Hepatocyte (in vitro differentiated cells): Measurements from ENCODE around the gene ACOX3. TPM values are rescaled to one million over a fixed set of nuclear protein-coding genes. Genes with fewer than 3 reads are reported as not detected.
"Not testable (repeated sequence)": the region's sequence is repeated elsewhere in the genome, so short reads cannot be mapped to it uniquely, and the experiment has no call there.

ENCODE experiments used
- DNase-seq: peaks from one replicate; pipeline ENCODE4 v3.0.0-alpha.2; 2016; ENCODE audit warnings: low spot score
- H2AFZ ChIP-seq: fragments of 200-600 bp; sonication (generic); 2 replicates; pipeline ENCODE4 v1.6.0; 2016; ENCODE audit warnings: antibody characterized with exemption, mild to moderate bottlenecking
- H3K27ac ChIP-seq: fragments of 200-600 bp; sonication (generic); 2 replicates; pipeline ENCODE4 v1.5.1; 2016; ENCODE audit warnings: mild to moderate bottlenecking
- H3K27me3 ChIP-seq: fragments of 200-600 bp; sonication (generic); 2 replicates; pipeline ENCODE4 v1.6.1; 2016
- H3K36me3 ChIP-seq: fragments of 200-600 bp; sonication (generic); replicated peaks from 2 replicates; pipeline ENCODE4 v1.5.1; 2016; ENCODE audit warnings: low read depth; ENCODE audit not compliant: insufficient read depth
- H3K4me1 ChIP-seq: fragments of 200-600 bp; sonication (generic); 2 replicates; pipeline ENCODE4 v1.5.1; 2016; ENCODE audit warnings: mild to moderate bottlenecking, moderate library complexity; ENCODE audit not compliant: insufficient read depth
- H3K4me2 ChIP-seq: fragments of 200-600 bp; sonication (generic); 2 replicates; pipeline ENCODE4 v1.6.0; 2016
- H3K4me3 ChIP-seq: fragments of 200-600 bp; sonication (generic); 2 replicates; pipeline ENCODE4 v1.5.1; 2016; ENCODE audit warnings: mild to moderate bottlenecking
- H3K79me2 ChIP-seq: fragments of 200-600 bp; sonication (generic); 2 replicates; pipeline ENCODE4 v1.6.0; 2017; ENCODE audit warnings: mild to moderate bottlenecking
- H3K9me2 ChIP-seq: fragments of 200-600 bp; sonication (generic); replicated peaks from 2 replicates; pipeline ENCODE4 v1.6.0; 2017; ENCODE audit warnings: mild to moderate bottlenecking; ENCODE audit not compliant: insufficient read depth
- H3K9me3 ChIP-seq: fragments of 200-600 bp; sonication (generic); 2 replicates; pipeline ENCODE4 v1.5.1; 2016; ENCODE audit warnings: low read depth, mild to moderate bottlenecking
- H4K20me1 ChIP-seq: fragments of 200-600 bp; sonication (generic); 2 replicates; pipeline ENCODE4 v1.6.0; 2016; ENCODE audit warnings: mild to moderate bottlenecking; ENCODE audit not compliant: insufficient read depth, poor library complexity, severe bottlenecking
- EZH2 ChIP-seq: fragments of 200-600 bp; sonication (generic); IDR thresholded peaks from 2 replicates; pipeline ENCODE4 v1.6.1; 2016; ENCODE audit warnings: antibody characterized with exemption, mild to moderate bottlenecking, borderline replicate concordance
- EZH2phosphoT487 ChIP-seq: fragments of 200-600 bp; sonication (generic); IDR thresholded peaks from one replicate; pipeline ENCODE4 v1.6.1; 2018; ENCODE audit warnings: antibody characterized with exemption, mild to moderate bottlenecking, low read depth, moderate library complexity; ENCODE audit not compliant: unreplicated experiment, severe bottlenecking
- WGBS: methylation state at CpG from one replicate; pipeline ENCODE4 v1.1.6; 2016; ENCODE audit warnings: low lambda C conversion rate; ENCODE audit errors: missing lambda C conversion rate; 5-methylcytosine and 5-hydroxymethylcytosine counted together
- polyA plus RNA-seq: library from polyadenylated mRNA; unstranded; fragments of >200 nt; fragmentation: Nextera tagmentation; extraction: Ambion mirVana; gene quantifications from 2 replicates; pipeline ENCODE4 v1.2.1, GENCODE V29; 2016
- total RNA-seq: library from RNA; depleted of rRNA; stranded (reverse); fragments of >200 nt; gene quantifications from 2 replicates; pipeline ENCODE4 v1.2.3, GENCODE V29; 2014
- TF ChIP-seq, protein P1 (sequence below): fragments of 200-600 bp; sonication (generic); IDR thresholded peaks from 2 replicates; pipeline ENCODE4 v1.5.1; 2016; ENCODE audit warnings: antibody characterized with exemption, mild to moderate bottlenecking; ENCODE audit not compliant: poor library complexity

Gene ACOX3
- total and polyA plus RNA-seq, 2 experiments from 2014 or later = 17.6 to 22.5 TPM

- H3K4me3 ChIP-seq = no peak overlapping the region
- H3K9me2 ChIP-seq = no peaks in the 10 kb centered on the region
- no peaks in the 10 kb centered on the region for H4K20me1 ChIP-seq
- H3K4me2 ChIP-seq = no peak overlapping the region
- H3K4me1 ChIP-seq = no peaks in the 10 kb centered on the region
- no peak overlapping the region for H3K27ac ChIP-seq
- TF ChIP-seq EZH2 = no peak
- TF ChIP-seq, protein P1, sequence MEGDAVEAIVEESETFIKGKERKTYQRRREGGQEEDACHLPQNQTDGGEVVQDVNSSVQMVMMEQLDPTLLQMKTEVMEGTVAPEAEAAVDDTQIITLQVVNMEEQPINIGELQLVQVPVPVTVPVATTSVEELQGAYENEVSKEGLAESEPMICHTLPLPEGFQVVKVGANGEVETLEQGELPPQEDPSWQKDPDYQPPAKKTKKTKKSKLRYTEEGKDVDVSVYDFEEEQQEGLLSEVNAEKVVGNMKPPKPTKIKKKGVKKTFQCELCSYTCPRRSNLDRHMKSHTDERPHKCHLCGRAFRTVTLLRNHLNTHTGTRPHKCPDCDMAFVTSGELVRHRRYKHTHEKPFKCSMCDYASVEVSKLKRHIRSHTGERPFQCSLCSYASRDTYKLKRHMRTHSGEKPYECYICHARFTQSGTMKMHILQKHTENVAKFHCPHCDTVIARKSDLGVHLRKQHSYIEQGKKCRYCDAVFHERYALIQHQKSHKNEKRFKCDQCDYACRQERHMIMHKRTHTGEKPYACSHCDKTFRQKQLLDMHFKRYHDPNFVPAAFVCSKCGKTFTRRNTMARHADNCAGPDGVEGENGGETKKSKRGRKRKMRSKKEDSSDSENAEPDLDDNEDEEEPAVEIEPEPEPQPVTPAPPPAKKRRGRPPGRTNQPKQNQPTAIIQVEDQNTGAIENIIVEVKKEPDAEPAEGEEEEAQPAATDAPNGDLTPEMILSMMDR = no peak
- TF ChIP-seq EZH2phosphoT487 = no peak
- 97% methylated on average over 14 of the region's 14 CpGs for WGBS
- no peak overlapping the region for H2AFZ ChIP-seq
- no peaks in the 10 kb centered on the region for H3K36me3 ChIP-seq
- H3K9me3 ChIP-seq = no peaks in the 10 kb centered on the region
- no peak for DNase-seq
- no peaks in the 10 kb centered on the region for H3K79me2 ChIP-seq
- no peaks in the 10 kb centered on the region for H3K27me3 ChIP-seq
These were observed 33.2 kb downstream of the ACOX3 start for GRCh38 chr4:8407316-8407715.

GRCh38 chr4:8406887-8407286 lies 33.6 kb downstream of the ACOX3 start:
- TF ChIP-seq, protein P1 = peak; percentile 35
- WGBS = 89% methylated on average over 7 of the region's 7 CpGs
- H3K36me3 ChIP-seq = not testable (repeated sequence)

DNA sequence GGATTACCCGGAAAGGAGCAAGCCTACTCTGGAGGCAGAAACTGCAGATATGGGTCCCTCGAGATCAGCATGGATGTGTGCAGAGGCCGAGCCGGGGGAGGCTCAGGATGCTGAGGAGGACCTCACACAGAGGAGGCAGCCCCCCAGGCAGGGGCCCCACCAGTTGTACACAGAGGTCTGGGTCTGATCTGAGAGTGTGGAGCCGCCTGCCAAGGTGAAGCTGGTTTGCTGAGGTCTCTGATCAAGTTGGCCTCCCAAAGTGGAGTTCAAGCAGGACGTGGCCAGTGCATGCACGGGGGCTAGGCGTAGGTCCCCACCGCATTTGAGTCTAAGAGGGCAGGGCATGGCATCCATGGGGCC lies 35.0 kb downstream of the ACOX3 start:
- H3K4me1 ChIP-seq = no peaks in the 10 kb centered on the region
- TF ChIP-seq EZH2phosphoT487 = no peak
- TF ChIP-seq EZH2 = no peak
- TF ChIP-seq, protein P1 = no peak
- no peak overlapping the region for H3K4me2 ChIP-seq
- no peaks in the 10 kb centered on the region for H3K27me3 ChIP-seq
- 94% methylated on average over 9 of the region's 9 CpGs for WGBS
- H2AFZ ChIP-seq = no peak overlapping the region
- H3K9me3 ChIP-seq = no peaks in the 10 kb centered on the region
- H3K4me3 ChIP-seq = no peak overlapping the region
- H3K36me3 ChIP-seq = no peaks in the 10 kb centered on the region
- no peak for DNase-seq
- no peaks in the 10 kb centered on the region for H3K79me2 ChIP-seq
- H3K9me2 ChIP-seq = no peaks in the 10 kb centered on the region
- H3K27ac ChIP-seq = no peak overlapping the region
- no peaks in the 10 kb centered on the region for H4K20me1 ChIP-seq

More at GRCh38 chr4:8406887-8407286, 33.6 kb downstream of the ACOX3 start:
- not testable (repeated sequence) for H3K4me1 ChIP-seq, H2AFZ ChIP-seq, H3K4me2 ChIP-seq, H3K27ac ChIP-seq, H3K27me3 ChIP-seq, H3K9me2 ChIP-seq, H3K4me3 ChIP-seq, H4K20me1 ChIP-seq, H3K79me2 ChIP-seq, DNase-seq, H3K9me3 ChIP-seq
